ENCODE data around the gene ADCY5.

Gene ADCY5

GRCh38 chr3:123429362-123430125 lies 19.3 kb downstream of the ADCY5 start:
- DNase-seq (ENCODE audit: low read depth) = no peak

GRCh38 chr3:123424999-123425712 lies 23.7 kb downstream of the ADCY5 start:
- no peak for DNase-seq (ENCODE audit: low read depth)

GRCh38 chr3:123424321-123424998 lies 24.4 kb downstream of the ADCY5 start:
- no peak for DNase-seq (ENCODE audit: low read depth)

- no peak for DNase-seq (ENCODE audit: low read depth)
Observed at GRCh38 chr3:123423806-123424205, 25.1 kb downstream of the ADCY5 start.

GRCh38 chr3:123423031-123423430 lies 25.9 kb downstream of the ADCY5 start:
- no peak for DNase-seq (ENCODE audit: low read depth)

GRCh38 chr3:123422457-123422856 lies 26.4 kb downstream of the ADCY5 start:
- no peak for DNase-seq (ENCODE audit: low read depth)

GRCh38 chr3:123421353-123422174 lies 27.3 kb downstream of the ADCY5 start:
- no peak for DNase-seq (ENCODE audit: low read depth)

GRCh38 chr3:123420416-123420968 lies 28.4 kb downstream of the ADCY5 start:
- no peak for DNase-seq (ENCODE audit: low read depth)

GRCh38 chr3:123419850-123420297 lies 29.0 kb downstream of the ADCY5 start:
- no peak for DNase-seq (ENCODE audit: low read depth)

- DNase-seq (ENCODE audit: low read depth) = no peak
Observed at GRCh38 chr3:123419181-123419849, 29.6 kb downstream of the ADCY5 start.

- DNase-seq (ENCODE audit: low read depth) = no peak
Observed at GRCh38 chr3:123416647-123417046, 32.2 kb downstream of the ADCY5 start.

- DNase-seq (ENCODE audit: low read depth) = no peak
Observed at GRCh38 chr3:123416173-123416572, 32.7 kb downstream of the ADCY5 start.

- no peak for DNase-seq (ENCODE audit: low read depth)
Observed at GRCh38 chr3:123414973-123415775, 33.7 kb downstream of the ADCY5 start.

GRCh38 chr3:123412811-123413604 lies 35.9 kb downstream of the ADCY5 start:
- DNase-seq (ENCODE audit: low read depth) = no peak

GRCh38 chr3:123412076-123412475 lies 36.8 kb downstream of the ADCY5 start:
- no peak for DNase-seq (ENCODE audit: low read depth)

- DNase-seq (ENCODE audit: low read depth) = no peak
Observed at GRCh38 chr3:123411340-123412040, 37.4 kb downstream of the ADCY5 start.

- DNase-seq (ENCODE audit: low read depth) = no peak
Observed at GRCh38 chr3:123410149-123410515, 38.8 kb downstream of the ADCY5 start.

- no peak for DNase-seq (ENCODE audit: low read depth)
Observed at GRCh38 chr3:123409443-123410148, 39.3 kb downstream of the ADCY5 start.

Data from T follicular helper cell (primary cell).